Fibroblast of lung (primary cell): ENCODE measurements around the gene NDUFAF8. TPM values are rescaled to one million over a fixed set of nuclear protein-coding genes. Genes with fewer than 3 reads are reported as not detected.

Experiments used
- DNase-seq, 2 donors: peaks; one replicate each; pipeline versions ENCODE4 v3.0.0 to v3.0.0-alpha.2; 2010; ENCODE audit warnings: low read depth in 2 of 2
- H2AFZ ChIP-seq: 2 replicates; pipeline ENCODE4 v1.5.1; 2012; ENCODE audit warnings: low read length, control low read depth, inconsistent platforms
- H3K27ac ChIP-seq: 2 replicates; pipeline ENCODE4 v1.5.1; 2011; ENCODE audit warnings: low read length, control low read depth; ENCODE audit not compliant: insufficient read depth
- H3K27me3 ChIP-seq: 2 replicates; pipeline ENCODE4 v1.5.1; 2011; ENCODE audit warnings: mild to moderate bottlenecking, low read length; ENCODE audit not compliant: control insufficient read depth, insufficient read depth
- H3K36me3 ChIP-seq: 2 replicates; pipeline ENCODE4 v1.5.1; 2011; ENCODE audit warnings: low read length; ENCODE audit not compliant: control insufficient read depth, insufficient read depth
- H3K4me1 ChIP-seq: 2 replicates; pipeline ENCODE4 v1.5.1; 2011; ENCODE audit warnings: low read length; ENCODE audit not compliant: control insufficient read depth, insufficient read depth; ENCODE audit errors: extremely low read depth
- H3K4me2 ChIP-seq: 2 replicates; pipeline ENCODE4 v1.5.1; 2011; ENCODE audit warnings: low read length, control low read depth; ENCODE audit not compliant: insufficient read depth; ENCODE audit errors: extremely low read depth
- H3K4me3 ChIP-seq, 4 experiments: fragments of 200-600 bp in 1 of 4; sonication (generic) in 1 of 4; replicated peaks in 1 of 4; 2 replicates each; pipeline ENCODE4 v1.5.1; 2011 to 2016; ENCODE audit warnings: low read length in 4 of 4, low read depth in 3 of 4, mild to moderate bottlenecking in 3 of 4, control low read depth in 2 of 4, inconsistent platforms in 1 of 4, mixed read lengths in 1 of 4; ENCODE audit not compliant: insufficient read depth in 1 of 4; ENCODE audit errors: control extremely low read depth in 1 of 4
- H3K79me2 ChIP-seq: 2 replicates; pipeline ENCODE4 v1.5.1; 2012; ENCODE audit warnings: mild to moderate bottlenecking, low read length, inconsistent platforms; ENCODE audit not compliant: control insufficient read depth, insufficient read depth
- H3K9ac ChIP-seq: 2 replicates; pipeline ENCODE4 v1.5.1; 2011; ENCODE audit warnings: mild to moderate bottlenecking, low read length, control low read depth; ENCODE audit not compliant: insufficient read depth
- H3K9me3 ChIP-seq: 2 replicates; pipeline ENCODE4 v1.5.1; 2012; ENCODE audit warnings: low read depth, low read length; ENCODE audit not compliant: control insufficient read depth, insufficient read depth
- H4K20me1 ChIP-seq: 2 replicates; pipeline ENCODE4 v1.5.1; 2011; ENCODE audit warnings: low read length; ENCODE audit not compliant: control insufficient read depth, insufficient read depth; ENCODE audit errors: extremely low read depth
- EZH2 ChIP-seq: IDR thresholded peaks from 2 replicates; pipeline ENCODE4 v1.5.1; 2012; ENCODE audit warnings: low read length, control low read depth, mild to moderate bottlenecking; ENCODE audit errors: missing control alignments
- polyA plus RNA-seq, 2 donors: library from polyadenylated mRNA; depleted of rRNA in 1 of 2; stranded (reverse) in 1 of 2; unstranded in 1 of 2; fragments of >200 nt; gene quantifications; 2 replicates each; pipeline ENCODE4 v1.2.1, GENCODE V29; 2011 to 2012; ENCODE audit warnings: missing spikeins in 1 of 2
- total RNA-seq: library from RNA; depleted of rRNA; stranded (reverse); fragments of >200 nt; gene quantifications from 2 replicates; pipeline ENCODE4 v1.2.1, GENCODE V29; 2014
- TF ChIP-seq, protein P1 (sequence below), 2 donors: IDR thresholded peaks in 1 of 2; conservative IDR thresholded peaks in 1 of 2; 1 replicate in 1 of 2; 2 replicates in 1 of 2; pipeline ENCODE4 v1.5.1; 2011 to 2012; ENCODE audit warnings: low read length in 2 of 2, control low read depth in 1 of 2, inconsistent platforms in 1 of 2, low read depth in 1 of 2, mild to moderate bottlenecking in 1 of 2

The NDUFAF8 gene
- total and polyA plus RNA-seq, 2 donors (not counting 1 experiment from before 2014, with no cell fraction given): 41.9 to 102 TPM

GRCh38 chr17:81256616-81257015 lies 17.5 kb downstream of the NDUFAF8 start:
- Histone ChIP-seq H3K27me3 (no peaks in the 10 kb centered on the region), H3K36me3 (peaks cover 24% of the 10 kb centered on the region), H3K4me1 (no peaks in the 10 kb centered on the region), H3K4me3 (no peak overlapping the region), H3K9ac (no peak overlapping the region), H2AFZ (no peak overlapping the region), H3K79me2 (peaks cover 6% of the 10 kb centered on the region), H4K20me1 (no peaks in the 10 kb centered on the region), H3K27ac (peak overlapping the region; percentile 16), H3K9me3 (no peaks in the 10 kb centered on the region), H3K4me2 (peak overlapping the region; percentile 51)
- DNase-seq: peak; percentile 37 to 61
- no peak for TF ChIP-seq EZH2
- TF ChIP-seq, protein P1, sequence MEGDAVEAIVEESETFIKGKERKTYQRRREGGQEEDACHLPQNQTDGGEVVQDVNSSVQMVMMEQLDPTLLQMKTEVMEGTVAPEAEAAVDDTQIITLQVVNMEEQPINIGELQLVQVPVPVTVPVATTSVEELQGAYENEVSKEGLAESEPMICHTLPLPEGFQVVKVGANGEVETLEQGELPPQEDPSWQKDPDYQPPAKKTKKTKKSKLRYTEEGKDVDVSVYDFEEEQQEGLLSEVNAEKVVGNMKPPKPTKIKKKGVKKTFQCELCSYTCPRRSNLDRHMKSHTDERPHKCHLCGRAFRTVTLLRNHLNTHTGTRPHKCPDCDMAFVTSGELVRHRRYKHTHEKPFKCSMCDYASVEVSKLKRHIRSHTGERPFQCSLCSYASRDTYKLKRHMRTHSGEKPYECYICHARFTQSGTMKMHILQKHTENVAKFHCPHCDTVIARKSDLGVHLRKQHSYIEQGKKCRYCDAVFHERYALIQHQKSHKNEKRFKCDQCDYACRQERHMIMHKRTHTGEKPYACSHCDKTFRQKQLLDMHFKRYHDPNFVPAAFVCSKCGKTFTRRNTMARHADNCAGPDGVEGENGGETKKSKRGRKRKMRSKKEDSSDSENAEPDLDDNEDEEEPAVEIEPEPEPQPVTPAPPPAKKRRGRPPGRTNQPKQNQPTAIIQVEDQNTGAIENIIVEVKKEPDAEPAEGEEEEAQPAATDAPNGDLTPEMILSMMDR (conservative IDR thresholded peaks at IDR 0.05 in 1 of 2, IDR thresholded peaks at IDR 0.05 in 1 of 2; ENCODE audit: low read depth in 1 of 2, low read length in 2 of 2): no peak

GRCh38 chr17:81257533-81257932 lies 18.4 kb downstream of the NDUFAF8 start:
- TF ChIP-seq, protein P1 (conservative IDR thresholded peaks at IDR 0.05 in 1 of 2, IDR thresholded peaks at IDR 0.05 in 1 of 2; ENCODE audit: low read depth in 1 of 2, low read length in 2 of 2): no peak
- TF ChIP-seq EZH2: no peak
- H3K9ac ChIP-seq: no peak overlapping the region
- no peak overlapping the region for H3K4me3 ChIP-seq
- H4K20me1 ChIP-seq: no peaks in the 10 kb centered on the region
- peaks cover 6% of the 10 kb centered on the region for H3K79me2 ChIP-seq
- no peak overlapping the region for H3K27ac ChIP-seq
- H3K9me3 ChIP-seq: no peaks in the 10 kb centered on the region
- no peaks in the 10 kb centered on the region for H3K4me1 ChIP-seq
- DNase-seq: no peak
- no peak overlapping the region for H3K4me2 ChIP-seq
- H2AFZ ChIP-seq: no peak overlapping the region
- peaks cover 22% of the 10 kb centered on the region for H3K36me3 ChIP-seq
- H3K27me3 ChIP-seq: no peaks in the 10 kb centered on the region

DNA sequence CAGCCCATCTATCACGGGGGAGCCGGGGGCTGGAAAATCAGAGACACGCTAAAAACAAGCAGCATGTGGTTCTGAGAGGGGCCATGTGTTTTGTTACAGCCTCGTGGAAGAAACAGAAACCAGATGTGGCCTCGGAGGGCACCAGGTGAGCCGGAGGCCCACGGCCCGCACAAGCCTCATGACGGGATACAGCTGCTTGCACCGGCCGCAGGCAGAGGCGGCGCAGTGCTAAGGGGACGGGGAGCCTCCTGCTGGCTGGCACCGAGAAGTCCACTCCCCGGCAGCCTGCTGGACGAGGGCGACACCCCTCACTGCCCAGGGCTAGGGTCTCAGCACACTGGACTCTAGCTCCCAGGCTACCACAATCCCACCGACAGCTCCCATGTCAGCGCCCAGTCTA lies 19.2 kb downstream of the NDUFAF8 start:
- no peak overlapping the region for H3K27ac ChIP-seq
- no peaks in the 10 kb centered on the region for H3K9me3 ChIP-seq
- H4K20me1 ChIP-seq: no peaks in the 10 kb centered on the region
- H3K79me2 ChIP-seq: peaks cover 6% of the 10 kb centered on the region
- no peak for DNase-seq
- no peak for TF ChIP-seq EZH2
- TF ChIP-seq, protein P1 (conservative IDR thresholded peaks at IDR 0.05 in 1 of 2, IDR thresholded peaks at IDR 0.05 in 1 of 2; ENCODE audit: low read depth in 1 of 2, low read length in 2 of 2): peak in 1 of 2 donors; percentile 10
- no peaks in the 10 kb centered on the region for H3K27me3 ChIP-seq
- H3K4me3 ChIP-seq: no peak overlapping the region
- no peaks in the 10 kb centered on the region for H3K4me1 ChIP-seq
- peaks cover 22% of the 10 kb centered on the region for H3K36me3 ChIP-seq
- H2AFZ ChIP-seq: no peak overlapping the region
- no peak overlapping the region for H3K9ac ChIP-seq
- H3K4me2 ChIP-seq: no peak overlapping the region
